HG03432 (cell line): ENCODE measurements around the gene GAGE10.
"Not testable (repeated sequence)": the region's sequence is repeated elsewhere in the genome, so short reads cannot be mapped to it uniquely, and the experiment has no call there.

Source experiments
- ATAC-seq: cut with Tn5 transposase; IDR thresholded peaks from one replicate; pipeline ENCODE4 v1.9.1; 2021; ENCODE audit warnings: mild to moderate bottlenecking, moderate library complexity; ENCODE audit not compliant: unreplicated experiment

The GAGE10 gene

DNA sequence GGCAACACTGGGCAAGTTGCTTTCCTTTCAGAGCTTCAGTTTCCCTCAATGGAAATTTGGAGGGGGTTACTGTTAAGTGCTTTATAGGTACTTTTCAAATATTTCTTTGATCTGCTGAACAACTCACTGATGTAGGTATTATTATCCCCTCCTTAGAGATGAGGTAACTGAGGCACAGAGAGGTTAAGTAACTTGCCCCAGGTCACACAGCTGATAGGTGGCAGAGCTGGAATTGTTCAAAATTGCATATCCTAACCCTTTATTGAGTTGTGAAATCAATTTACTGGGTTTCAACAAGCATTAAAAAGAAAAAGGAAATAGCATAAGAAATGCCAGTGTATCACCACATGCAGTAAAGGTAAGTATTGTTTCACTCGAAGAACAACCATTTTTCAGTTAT, 27.2 kb upstream of the GAGE10 start:
- ATAC-seq, result no peak

DNA sequence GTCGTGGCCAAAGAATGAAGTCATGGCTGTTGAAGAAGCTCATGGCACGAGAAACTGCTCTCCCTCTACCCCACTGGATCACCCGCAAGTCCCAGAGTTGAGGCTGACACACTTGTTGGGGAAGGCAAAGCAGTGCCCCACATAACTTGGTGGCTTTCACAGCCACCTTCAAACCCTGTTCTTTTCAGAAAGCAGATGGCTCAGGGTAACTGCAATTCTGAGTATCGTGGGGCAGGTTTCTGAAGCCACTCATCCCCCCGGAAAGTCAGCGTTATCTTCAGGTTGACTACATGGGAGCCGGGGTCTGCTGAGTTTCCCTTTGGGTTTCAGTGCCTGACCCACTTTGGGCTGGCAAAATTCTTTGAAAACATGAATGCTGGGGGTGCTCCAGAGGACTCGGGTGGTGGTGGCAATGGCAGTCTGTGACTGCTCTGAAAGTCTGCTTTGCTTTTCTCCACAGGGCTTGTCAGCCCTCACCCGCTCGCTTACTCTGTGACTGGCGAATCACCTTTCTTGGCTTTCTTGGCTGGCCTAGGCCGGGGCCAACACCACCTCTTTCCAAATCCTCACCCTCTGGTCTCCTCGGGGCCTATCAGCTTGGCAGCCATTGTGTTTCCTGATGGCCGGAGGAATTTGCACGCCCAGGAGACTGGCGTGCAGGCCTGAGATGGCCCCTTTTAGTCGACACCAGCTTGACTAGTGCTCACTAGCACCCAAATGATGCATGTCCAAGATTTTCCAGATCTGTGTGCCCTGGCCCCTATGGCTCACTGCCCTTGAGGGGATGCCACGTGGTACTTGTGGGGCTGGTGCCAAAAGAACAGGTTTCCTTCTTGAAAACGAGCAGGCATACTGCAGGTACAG, 26.5 kb upstream of the GAGE10 start:
- ATAC-seq, result no peak

DNA sequence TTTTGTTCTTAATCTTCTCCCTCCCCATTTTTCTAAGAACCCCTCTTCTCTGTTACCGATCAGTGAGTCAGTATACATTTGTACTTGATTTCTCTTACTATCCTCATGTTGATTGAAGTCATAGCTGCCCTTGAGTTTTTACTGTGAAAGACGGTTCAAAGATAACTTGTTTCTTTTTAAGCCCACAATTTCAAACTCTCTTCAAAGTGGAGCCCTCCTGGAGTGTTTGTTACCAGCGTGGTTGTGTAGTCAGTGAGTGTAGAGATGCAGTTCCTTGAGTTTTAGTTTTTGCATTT, 26.0 kb upstream of the GAGE10 start:
- no peak for ATAC-seq

DNA sequence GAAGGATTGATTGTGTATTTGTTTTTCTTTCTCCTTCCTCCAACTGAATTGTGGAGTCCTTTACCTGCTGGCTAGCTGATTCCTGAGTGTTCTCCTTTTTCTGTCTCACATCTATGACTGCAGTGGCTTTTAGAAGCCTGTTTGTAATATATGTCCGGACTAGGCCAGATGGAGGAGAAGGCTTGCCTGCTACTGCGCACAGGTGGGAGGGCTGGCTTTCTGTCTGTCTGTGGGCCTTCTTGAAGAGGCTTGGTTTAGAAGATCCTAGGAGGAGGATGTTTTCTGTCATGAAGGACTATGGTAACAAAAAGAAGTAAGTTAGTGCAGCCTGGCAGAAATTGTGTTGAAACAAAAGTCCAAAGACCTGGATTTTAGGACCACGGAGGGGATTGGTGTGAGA, 25.4 kb upstream of the GAGE10 start:
- no peak for ATAC-seq

DNA sequence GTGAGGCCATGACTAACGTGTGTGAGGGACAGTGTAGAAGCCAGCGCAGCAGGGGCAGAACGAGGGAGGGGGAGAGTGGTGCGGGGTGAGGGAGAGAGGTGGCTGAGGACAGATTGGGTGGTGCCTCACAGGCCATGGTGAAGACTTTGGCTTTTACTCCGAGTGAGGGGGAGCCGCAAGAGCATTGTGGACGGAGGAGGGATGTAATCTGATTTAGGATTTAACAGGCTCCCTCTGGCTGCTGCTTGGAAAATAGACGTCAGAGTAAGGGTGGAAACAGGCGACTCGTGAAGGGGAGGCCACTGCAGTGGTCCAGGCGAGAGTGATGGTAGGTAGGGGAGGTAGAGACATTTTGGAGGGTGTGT, 20.8 kb upstream of the GAGE10 start:
- ATAC-seq, result no peak

DNA sequence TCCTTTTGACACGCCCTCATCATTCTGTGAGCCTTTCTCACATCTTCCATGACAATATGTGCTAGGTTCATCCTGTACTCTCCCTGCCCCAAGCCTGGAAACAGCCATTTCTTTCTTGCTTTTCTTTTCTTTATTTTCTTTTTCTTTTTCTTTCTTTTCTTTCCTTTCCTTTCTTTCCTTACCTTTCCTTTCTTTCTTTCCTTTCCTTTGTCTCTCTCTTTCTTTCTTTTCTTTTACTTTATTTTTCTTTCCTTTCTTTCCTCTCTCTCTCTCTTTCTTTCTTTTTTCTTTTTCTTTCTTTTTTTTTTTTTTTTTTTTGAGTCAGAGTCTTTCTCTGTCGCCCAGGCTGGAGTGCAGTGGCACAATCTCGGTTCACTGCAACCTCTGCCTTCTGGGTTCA, 19.2 kb upstream of the GAGE10 start:
- no peak for ATAC-seq

DNA sequence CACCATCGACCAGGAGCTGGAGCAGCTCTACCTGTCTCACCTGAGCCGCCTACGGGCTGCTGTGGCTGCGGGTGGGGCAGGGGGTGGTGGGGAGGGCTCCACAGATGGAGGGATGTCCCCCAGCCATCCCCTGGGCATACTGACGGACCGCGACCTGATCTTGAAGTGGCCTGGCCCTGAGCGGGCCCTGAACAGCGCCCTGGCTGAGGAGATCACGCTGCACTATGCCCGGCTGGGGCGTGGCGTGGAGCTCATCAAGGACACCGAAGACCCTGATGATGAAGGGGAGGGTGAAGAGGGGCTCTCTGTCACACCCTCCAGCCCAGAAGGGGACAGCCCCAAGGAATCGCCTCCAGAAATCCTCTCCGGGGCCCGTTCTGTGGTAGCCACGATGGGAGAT, 17.3 kb upstream of the GAGE10 start:
- no peak for ATAC-seq

DNA sequence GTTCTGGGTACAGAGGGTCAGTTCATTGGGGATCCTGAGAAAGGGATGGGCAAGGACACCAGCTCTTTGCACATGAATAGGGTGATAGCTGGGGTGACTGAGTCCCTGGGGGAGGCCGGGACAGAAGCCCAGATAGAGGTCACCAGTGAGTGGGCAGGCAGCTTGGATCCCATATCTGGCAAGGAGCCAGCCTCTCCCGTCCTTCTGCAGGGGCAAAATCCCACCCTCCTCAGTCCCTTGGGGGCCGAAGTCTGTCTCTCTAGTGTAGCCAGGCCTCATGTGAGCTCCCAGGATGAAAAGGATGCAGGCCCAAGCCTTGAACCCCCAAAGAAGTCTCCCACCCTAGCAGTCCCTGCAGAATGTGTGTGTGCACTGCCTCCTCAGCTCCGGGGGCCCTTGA, 16.9 kb upstream of the GAGE10 start:
- no peak for ATAC-seq

DNA sequence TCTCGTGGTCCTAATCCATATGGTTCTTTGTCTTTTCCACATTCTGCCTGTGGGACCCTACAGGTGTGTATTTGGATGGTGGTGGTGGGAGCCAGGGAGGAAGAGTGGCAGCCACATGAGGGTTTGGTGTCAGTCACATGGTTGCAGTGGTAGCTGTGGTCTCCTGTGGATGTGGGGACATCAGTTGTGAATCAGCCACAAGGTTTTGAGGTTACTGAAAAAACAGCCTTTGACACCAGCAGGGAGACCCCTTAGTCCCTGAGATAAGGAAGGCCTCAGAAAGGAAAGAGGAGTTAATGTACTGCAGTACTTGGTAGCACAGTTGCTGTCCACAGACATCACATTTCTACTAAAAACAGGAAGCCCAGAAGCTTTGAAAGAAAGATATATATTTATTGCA, 15.8 kb upstream of the GAGE10 start:
- no peak for ATAC-seq

DNA sequence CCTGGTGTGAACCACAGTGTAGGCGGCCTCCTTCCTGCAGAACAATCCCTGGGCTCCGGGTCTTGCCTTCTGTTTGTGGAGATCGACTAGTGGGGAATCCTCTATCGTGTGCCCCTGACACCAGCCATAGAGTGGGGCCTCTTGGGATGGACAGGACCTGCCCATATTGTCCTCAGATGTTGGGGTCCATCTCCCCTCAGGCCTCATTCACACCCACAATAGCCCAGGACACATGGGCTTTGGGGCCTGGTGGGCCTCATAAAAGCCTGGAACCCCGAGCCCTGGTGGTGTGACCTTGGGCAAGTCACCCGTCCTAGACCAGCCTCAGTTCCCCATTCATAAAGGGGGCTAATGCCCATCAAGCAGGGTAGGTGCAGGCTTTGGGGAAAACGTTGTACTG, 13.2 kb upstream of the GAGE10 start:
- no peak for ATAC-seq

DNA sequence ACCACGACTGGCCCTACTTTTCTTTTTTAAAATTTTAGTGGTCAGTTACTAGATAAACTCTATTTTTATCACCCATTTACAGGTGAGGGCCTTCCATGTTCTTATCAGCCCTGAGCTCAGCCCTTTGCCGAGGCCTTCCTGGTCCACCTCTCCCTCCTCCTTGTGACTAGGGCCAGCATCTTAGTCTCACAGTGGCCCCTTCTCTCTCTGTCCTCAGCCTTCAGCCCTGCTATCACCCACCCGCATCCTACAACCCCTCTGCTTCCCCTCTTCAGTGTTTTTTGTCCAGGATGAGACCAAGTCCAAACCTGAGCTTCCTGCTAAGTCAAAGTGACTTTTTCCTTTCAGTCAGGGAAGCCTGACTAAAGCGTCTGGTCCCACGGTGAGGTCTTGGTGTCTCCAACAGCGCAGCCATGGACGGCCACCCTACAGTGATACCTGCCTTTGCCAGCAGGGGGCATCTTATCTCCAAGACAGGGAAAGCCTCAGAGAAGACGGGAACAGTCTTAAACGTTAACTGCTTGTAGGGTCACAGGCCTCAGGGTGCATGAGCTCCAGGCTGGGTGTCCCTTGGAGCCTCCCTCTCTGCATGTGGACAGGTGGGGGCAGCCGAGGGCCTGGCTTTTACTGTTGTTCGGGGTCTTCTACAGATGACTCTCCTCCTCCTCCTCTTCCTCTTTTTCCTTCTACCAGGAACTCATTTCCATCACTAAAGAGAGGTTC, 11.7 kb upstream of the GAGE10 start:
- peak; percentile 64 for ATAC-seq

DNA sequence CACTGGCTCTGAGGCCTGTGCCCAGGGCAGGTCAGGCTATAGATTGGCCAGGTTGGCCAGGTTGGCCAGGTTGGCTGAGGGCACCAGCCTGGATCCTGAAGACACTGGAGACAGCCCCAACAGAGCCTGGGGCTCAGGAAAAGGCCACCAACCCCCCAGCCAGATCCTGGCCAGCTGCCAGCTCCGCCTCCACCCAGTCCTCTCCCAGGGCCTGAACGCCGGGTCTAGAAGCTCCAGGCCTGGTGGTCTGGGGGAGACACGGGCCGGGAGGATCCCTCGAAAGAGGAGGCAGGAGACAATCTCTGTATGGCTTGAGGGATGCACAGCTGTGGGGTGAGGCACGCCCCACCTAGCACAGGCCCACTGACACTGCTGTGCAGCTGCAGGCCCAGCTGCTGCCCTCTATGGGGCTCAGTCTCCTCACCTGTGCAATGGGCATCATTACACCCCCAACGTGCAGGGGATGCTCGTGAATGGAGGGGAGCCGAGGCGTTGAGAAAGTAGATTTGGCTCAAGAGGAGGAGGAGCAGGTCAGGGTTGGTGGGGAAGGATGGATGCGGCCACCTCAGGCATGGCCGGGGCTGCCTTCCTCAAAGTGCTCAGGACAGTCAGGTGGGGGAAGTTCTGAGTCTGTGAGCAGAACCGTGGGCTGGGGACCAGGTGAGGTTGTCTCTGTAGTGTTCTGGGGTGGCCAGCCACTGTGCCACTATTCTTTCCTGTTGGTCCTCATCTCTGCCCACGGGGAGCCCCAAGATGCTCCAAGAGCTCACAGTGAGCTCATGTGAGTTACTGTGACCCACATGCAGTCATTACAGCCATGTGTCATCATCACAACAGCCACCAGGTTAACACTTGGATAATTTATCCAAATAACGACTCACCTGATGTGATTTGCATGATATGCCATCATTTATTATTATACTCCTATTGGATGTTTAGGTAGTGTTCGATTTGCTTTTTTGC, 10.8 kb upstream of the GAGE10 start:
- ATAC-seq, result no peak

DNA sequence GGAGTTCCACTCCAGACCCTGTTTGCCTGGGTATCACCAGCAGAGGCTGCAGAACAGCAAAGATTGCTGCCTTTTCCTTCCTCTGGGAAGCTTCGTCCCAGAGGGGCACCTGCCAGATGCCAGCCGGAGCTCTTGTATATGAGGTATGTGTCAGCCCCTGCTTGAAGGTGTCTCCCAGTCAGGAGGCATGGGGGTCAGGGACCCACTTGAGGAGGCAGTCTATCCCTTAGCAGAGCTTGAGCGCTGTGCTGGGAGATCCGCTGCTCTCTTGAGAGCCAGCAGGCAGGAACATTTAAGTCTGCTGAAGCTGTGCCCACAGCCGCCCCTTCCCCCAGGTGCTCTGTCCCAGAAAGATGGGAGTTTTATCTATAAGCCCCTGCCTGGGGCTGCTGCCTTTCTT, 4.2 kb upstream of the GAGE10 start:
- not testable (repeated sequence) for ATAC-seq

DNA sequence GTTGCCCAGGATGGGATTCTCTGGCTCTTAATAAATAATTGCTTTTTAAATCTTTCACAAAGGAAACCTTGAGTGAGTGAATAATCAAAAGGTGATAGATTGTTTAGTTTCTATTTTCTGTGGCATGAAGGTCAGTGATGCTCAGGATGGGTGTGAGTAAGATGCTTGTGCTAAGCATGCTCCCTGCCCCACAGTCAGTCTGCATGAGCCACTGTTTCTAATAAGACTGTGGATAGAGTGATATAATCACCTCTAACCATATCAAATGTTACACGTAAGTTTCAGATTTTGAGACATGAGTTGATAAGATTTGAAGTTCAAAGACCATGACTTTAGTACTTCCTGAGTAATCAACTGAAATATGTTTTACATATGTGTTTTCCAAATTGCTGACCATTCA, 2.7 kb upstream of the GAGE10 start:
- no peak for ATAC-seq

DNA sequence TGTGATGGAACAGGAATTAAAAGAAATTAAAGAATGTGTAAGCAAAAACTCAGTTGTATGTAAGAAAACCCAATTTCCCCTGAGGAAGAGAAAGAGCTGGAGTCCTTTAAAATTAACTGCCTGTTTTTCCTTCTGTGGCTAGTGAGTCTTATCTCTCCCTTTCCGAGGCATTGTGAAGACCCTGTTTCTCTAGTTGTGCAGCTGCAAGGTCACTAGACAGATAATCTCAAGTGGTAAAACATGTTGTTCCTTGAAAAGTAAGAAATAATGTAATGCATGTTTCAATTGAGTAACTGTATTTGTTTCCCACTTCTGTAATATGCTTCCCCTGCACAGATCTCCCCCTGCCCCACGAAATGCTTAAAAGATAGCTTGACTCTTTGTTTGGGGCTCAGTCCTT, 4.3 kb downstream of the GAGE10 start:
- not testable (repeated sequence) for ATAC-seq

DNA sequence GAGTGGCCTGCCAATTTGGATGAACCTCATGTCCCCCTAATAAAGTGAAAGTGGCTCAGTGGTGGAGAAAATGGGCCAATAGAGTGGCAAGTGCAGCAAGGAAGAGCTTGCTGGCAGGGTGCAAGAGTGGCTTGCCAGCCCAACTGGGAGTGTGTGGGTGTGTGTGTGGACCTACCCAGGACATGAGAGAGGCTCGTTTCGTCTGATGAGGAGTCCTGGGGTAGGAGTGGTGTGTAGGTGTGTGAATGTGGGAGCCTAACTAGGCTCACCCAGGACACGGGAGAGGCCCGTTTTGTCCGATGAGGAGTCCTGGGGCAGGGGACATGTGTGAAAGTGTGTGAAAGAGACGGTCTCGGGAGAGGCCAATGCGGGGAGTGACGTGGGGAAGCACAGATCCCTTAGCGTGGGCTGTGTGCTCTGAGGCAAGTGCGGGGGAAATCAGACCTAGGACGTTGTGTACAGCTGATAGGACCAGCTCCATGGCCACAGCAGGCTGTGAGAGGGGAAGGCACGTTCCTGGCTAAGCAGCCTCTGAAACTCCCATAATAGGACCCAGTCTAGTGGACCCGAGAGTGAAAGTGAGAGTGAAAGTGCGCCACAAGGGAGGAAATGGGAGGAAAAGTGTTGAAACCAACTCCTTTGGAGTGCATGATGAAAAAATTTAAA, 5.3 kb downstream of the GAGE10 start:
- peak; percentile 60 for ATAC-seq

DNA sequence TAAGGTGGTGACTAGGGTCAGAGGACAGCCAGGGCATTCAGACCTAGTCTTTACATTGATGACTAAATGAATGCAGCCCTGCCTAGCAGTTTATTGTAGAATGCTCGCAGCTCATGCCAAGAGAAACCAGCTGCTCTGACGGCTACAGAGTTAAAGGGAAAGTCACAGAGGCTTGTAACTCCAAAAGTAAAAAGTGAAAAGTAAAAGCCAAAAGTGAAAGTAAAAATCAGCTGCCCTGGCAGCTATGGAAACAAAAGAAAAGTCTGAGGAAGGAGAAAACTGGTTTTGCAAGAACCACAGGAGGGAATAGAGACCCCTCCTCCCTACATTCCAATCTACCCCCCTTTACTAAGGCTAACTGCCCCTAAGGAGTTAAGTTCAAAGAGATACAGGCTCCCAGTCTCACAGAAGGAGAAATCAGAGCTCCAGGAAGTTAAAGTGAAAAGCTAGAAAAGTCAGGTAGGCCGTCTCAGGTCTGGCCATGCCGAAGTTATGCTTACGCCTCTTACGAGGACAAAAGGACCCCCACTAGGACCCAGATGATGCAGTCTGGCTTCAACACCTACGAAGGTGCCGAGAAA, 6.0 kb downstream of the GAGE10 start:
- ATAC-seq, result peak; percentile 37

DNA sequence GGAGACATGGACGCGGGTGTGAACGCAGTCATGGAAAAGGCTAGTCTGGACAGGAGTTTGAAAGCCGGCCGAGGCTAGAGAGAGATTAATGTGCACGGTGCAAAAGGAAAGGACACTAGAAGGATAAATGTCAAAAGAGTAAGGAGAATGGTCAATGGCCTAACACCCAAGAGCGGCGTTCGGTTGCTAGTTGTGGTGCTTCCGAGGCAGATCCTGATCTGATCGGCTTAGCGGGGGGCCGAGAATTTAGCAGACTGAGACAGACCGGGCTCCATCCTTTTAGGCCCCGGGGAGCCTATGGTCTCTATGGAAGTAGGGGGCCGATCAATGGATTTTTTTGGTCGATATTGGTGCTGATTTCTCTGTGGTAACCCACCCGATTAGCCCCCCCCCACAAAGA, 6.9 kb downstream of the GAGE10 start:
- no peak for ATAC-seq

DNA sequence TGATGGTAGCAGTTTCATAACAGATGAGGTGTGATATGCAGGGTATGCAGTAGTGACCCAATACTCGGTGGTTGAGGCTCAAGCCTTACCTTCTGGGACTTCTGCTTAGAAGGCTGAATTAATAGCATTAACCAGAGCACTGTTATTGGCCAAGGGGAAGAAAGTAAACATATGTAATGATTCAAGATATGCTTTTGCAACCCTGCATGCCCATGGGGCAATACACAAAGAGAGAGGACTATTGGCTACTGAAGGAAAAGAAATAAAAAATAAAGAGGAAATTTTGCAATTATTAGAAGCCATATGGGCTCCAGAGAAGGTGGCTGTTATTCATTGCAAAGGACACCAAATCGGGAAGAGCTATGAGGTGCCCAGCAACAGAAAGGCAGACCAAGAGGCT, 8.7 kb downstream of the GAGE10 start:
- ATAC-seq, result no peak

DNA sequence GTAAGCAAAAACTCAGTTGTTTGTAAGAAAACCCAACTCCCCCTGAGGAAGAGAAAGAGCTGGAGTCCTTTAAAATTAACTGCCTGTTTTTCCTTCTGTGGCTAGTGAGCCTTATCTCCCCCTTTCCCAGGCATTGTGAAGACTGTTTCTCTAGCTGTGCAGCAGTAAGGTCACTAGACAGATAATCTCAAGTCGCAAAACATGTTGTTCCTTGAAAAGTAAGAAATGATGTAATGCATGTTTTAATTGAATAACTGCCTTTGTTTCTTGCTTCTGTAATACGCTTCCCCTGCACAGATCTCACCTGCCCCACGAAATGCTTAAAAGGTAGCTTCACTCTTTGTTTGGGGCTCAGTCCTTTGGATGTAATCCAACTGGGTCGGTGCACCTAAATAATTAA, 12.6 kb downstream of the GAGE10 start:
- no peak for ATAC-seq

DNA sequence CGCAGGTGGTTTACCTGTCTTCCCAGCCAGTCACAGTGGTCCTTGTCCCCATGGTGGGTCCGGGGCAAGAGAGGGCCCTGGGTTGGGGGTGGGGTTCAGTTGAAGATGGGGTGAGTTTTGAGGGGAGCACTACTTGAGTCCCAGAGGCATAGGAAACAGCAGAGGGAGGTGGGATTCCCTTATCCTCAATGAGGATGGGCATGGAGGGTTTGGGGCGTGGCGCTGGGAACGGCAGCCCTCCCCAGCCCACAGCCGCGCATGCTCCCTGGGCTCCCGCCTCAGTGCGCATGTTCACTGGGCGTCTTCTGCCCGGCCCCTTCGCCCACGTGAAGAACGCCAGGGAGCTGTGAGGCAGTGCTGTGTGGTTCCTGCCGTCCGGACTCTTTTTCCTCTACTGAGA, 18.3 kb downstream of the GAGE10 start, which contains the start of gene GAGE12J:
Gene GAGE12J, plus strand, starts transcription at position 301 of the 400 bp plus-strand sequence. CDS start 1,157 bp downstream, outside the sequence.
- ATAC-seq, result not testable (repeated sequence)
